ENCODE measurements around the gene KRT10.
"Not testable (repeated sequence)": the region's sequence is repeated elsewhere in the genome, so short reads cannot be mapped to it uniquely, and the experiment has no call there.

The KRT10 gene

GRCh38 chr17:40822132-40822812 lies at the start of gene KRT10:
Gene KRT10, minus strand, starts transcription at chr17:40822614. Its CDS starts 29 bp downstream, at chr17:40822585.
- no peak for DNase-seq (ENCODE audit: low read depth)

- no peak for DNase-seq (ENCODE audit: low read depth)
These were observed 48.9 kb upstream of the KRT10 start for GRCh38 chr17:40871316-40871715.

- DNase-seq (ENCODE audit: low read depth): no peak
These were observed 47.7 kb upstream of the KRT10 start for GRCh38 chr17:40870136-40870535.

GRCh38 chr17:40866838-40867237 lies 44.4 kb upstream of the KRT10 start, which contains the start of gene KRT12:
Gene KRT12, minus strand, starts transcription at chr17:40867223. Its CDS starts 37 bp downstream, at chr17:40867186.
- DNase-seq (ENCODE audit: low read depth): no peak

- DNase-seq (ENCODE audit: low read depth): no peak
These were observed 42.4 kb upstream of the KRT10 start for GRCh38 chr17:40864661-40865390.

GRCh38 chr17:40862985-40863733 lies 40.7 kb upstream of the KRT10 start:
- no peak for DNase-seq (ENCODE audit: low read depth)

GRCh38 chr17:40859536-40859935 lies 37.1 kb upstream of the KRT10 start:
- no peak for DNase-seq (ENCODE audit: low read depth)

- DNase-seq (ENCODE audit: low read depth): not testable (repeated sequence)
These were observed 36.3 kb upstream of the KRT10 start for GRCh38 chr17:40858667-40859066.

GRCh38 chr17:40857535-40857934 lies 35.1 kb upstream of the KRT10 start:
- no peak for DNase-seq (ENCODE audit: low read depth)

- no peak for DNase-seq (ENCODE audit: low read depth)
These were observed 31.9 kb upstream of the KRT10 start for GRCh38 chr17:40854175-40854814.

GRCh38 chr17:40852364-40852763 lies 29.9 kb upstream of the KRT10 start:
- DNase-seq (ENCODE audit: low read depth): no peak

GRCh38 chr17:40850293-40850972 lies 28.0 kb upstream of the KRT10 start:
- no peak for DNase-seq (ENCODE audit: low read depth)

- DNase-seq (ENCODE audit: low read depth): no peak
These were observed 27.3 kb upstream of the KRT10 start for GRCh38 chr17:40849723-40850122.

- no peak for DNase-seq (ENCODE audit: low read depth)
These were observed 26.3 kb upstream of the KRT10 start for GRCh38 chr17:40848583-40849235.

- no peak for DNase-seq (ENCODE audit: low read depth)
These were observed 24.2 kb upstream of the KRT10 start for GRCh38 chr17:40846515-40847144.

GRCh38 chr17:40844671-40845107 lies 22.3 kb upstream of the KRT10 start:
- DNase-seq (ENCODE audit: low read depth): no peak

GRCh38 chr17:40843242-40843641 lies 20.8 kb upstream of the KRT10 start:
- DNase-seq (ENCODE audit: low read depth): no peak

GRCh38 chr17:40841246-40841645 lies 18.8 kb upstream of the KRT10 start:
- no peak for DNase-seq (ENCODE audit: low read depth)

- no peak for DNase-seq (ENCODE audit: low read depth)
These were observed 16.8 kb upstream of the KRT10 start for GRCh38 chr17:40839194-40839593.

GRCh38 chr17:40836020-40836419 lies 13.6 kb upstream of the KRT10 start:
- DNase-seq (ENCODE audit: low read depth): no peak

- no peak for DNase-seq (ENCODE audit: low read depth)
These were observed 11.5 kb upstream of the KRT10 start for GRCh38 chr17:40833882-40834281.

All from activated gamma-delta T cell treated with anti-CD3 and anti-CD28 coated beads, Interleukin-2, amount 50 U/mL, for 16 hours (primary cell).